Activated CD4-positive, alpha-beta T cell treated with anti-CD3 and anti-CD28 coated beads, Interleukin-10, Interleukin-2, amounts not matched to agents 100 ng/mL and 50 ng/mL, durations not matched to agents 16 hours and 8 hours (primary cell): Measurements from ENCODE around the gene SERPINA3.
"Not testable (repeated sequence)": the region's sequence is repeated elsewhere in the genome, so short reads cannot be mapped to it uniquely, and the experiment has no call there.

Source experiments
- DNase-seq: peaks from one replicate; pipeline ENCODE4 v3.0.0-alpha.2; 2020

Gene SERPINA3

GRCh38 chr14:94586635-94587034 lies 25.6 kb upstream of the SERPINA3 start:
- no peak for DNase-seq

DNA sequence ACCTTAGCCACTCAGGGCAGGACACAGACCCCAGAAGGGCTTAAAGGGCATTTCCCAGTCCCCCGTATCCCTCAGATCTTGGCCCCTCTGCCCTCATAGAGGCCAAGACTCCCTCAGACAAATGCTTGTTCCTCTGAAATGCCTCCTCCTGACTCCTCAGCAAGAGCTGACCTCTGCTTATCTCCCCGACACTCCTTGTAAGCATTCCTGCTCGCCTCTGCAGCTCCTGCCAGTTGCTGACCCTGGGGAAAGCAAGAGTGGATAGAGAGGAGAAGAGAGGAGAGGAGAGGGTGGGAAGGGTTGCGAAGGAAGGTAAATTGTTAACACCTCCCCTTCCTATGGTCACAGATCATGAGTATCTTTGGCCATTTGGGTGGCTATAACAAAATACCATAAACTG lies 23.9 kb upstream of the SERPINA3 start:
- DNase-seq, result no peak

DNA sequence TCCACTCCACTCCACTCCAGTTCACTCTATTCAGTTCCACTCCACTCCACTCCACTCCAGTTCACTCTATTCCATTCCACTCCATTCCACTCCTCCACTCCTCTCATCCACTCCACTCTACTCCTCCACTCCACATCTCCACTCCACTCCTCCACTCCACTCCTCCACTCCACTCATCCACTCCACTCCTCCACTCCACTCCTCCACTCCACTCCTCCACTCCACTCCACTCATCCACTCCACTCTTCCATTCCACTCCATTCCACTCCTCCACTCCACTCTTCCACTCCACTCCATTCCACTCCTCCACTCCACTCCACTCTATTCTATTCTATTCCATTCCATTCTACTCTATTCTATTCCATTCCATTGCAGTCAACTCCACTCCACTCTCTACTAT lies 21.1 kb upstream of the SERPINA3 start:
- DNase-seq, result no peak

- DNase-seq, result no peak
Measured at GRCh38 chr14:94591871-94592270, 20.3 kb upstream of the SERPINA3 start.

- DNase-seq, result no peak
Measured at GRCh38 chr14:94592457-94592856, 19.7 kb upstream of the SERPINA3 start.

DNA sequence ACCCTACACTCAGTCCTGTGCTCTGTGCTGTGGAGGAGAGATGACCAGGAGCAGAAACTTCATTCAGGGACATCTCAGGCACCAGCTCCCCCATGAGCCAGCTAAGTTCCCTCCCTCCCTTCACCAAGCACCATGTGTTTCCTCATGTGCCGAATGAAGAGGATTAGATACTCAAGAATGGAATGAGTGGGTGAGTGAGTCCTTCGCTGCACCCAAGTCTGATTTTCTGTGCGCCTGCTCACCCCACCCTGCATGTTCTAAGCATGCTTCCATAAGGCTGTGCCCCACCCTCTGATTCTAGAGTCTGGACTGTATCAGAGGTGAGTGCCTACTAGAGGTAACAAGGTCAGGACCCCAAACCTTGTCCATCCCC lies 18.8 kb upstream of the SERPINA3 start:
- DNase-seq, result no peak

DNA sequence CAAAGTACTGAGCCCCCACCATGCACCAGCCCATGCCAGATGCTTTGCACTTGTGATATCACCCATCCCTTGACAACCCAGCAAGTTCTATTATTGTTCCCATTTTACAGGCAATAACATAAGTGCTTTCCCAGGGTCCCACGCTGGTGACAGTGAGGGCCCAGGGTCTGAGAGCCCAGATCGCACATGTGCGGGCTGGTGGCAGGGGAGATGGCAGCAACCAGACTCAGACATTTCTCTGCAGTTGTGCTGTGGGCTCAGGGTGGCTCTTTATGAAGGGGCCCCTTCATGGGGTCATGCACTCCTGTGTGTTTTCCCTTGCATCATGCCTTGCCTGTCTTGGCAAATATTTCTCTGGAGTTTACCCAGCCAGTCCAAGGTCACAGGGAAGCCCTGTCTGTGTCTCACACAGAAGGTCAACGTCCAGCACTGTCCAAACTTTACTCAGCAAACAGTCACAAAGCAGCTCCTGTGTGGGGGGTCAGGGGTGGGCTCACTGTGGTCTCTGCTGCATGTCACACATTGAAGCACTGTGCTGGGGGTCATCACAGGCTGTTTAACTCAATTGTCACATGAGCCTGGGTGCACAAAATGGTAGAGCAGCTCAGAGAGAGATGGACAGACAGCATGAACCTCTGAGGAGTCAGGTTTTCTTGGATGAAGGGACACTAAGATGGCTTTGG lies 18.3 kb upstream of the SERPINA3 start:
- DNase-seq, result no peak

DNA sequence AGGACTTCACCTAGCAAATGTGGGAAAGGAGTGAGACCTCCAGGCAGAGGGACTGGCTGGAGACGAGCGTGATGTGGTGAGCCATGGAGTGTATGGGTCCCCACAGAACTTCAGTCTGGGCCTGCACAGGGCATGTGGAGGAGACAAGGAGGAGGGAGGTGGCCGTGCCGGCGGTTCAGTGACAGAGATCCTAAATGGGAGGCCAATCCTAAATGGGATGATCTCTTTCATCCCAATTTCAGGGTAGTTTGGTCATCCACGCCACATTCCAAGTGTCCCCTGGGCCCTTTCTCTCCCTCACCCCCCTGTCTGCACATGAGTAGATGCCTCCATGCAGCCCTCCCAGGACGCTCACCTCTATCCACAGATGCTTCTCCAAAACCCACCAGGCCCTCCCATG lies 17.8 kb upstream of the SERPINA3 start:
- no peak for DNase-seq

DNA sequence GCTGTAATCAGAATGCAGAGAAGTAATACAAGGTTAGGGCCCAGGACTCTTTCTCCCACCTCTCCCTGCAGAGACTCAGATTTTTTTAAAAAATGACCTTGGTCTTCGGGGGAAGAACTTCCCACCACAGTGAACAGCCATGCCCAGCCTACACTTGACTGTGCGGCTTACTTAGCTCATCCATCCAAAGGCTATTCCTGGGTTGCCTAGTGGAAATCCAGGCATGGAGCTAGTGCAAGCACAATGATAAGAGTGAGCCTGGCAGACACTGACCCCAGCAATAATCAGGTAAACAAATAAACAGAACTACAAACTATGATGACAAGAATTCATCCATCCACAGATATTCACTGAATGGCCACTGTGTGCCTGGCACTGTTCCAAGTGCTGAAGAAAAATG lies 16.3 kb upstream of the SERPINA3 start:
- DNase-seq, result no peak

DNA sequence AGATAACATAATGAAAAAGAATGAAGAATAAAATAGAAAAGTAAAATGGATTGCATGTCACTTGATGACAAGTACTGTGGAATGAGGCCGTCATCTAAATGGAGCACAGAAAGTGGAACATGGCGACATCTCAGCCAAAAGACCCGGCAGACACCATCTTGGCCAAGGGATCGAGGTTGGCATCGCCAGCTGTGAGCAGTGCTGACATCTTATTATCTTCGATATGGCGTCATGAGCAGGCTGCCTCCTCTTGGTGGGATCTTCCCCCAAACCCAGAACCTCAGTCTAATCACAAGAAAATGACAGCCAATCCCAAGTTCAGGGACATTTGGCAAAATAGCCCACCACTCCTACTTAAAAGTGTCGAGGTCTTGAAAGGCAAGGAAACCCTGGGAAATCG lies 15.8 kb upstream of the SERPINA3 start:
- no peak for DNase-seq

GRCh38 chr14:94597788-94598187 lies 14.4 kb upstream of the SERPINA3 start:
- no peak for DNase-seq

- DNase-seq, result no peak
Measured at GRCh38 chr14:94598506-94598815, 13.7 kb upstream of the SERPINA3 start.

DNA sequence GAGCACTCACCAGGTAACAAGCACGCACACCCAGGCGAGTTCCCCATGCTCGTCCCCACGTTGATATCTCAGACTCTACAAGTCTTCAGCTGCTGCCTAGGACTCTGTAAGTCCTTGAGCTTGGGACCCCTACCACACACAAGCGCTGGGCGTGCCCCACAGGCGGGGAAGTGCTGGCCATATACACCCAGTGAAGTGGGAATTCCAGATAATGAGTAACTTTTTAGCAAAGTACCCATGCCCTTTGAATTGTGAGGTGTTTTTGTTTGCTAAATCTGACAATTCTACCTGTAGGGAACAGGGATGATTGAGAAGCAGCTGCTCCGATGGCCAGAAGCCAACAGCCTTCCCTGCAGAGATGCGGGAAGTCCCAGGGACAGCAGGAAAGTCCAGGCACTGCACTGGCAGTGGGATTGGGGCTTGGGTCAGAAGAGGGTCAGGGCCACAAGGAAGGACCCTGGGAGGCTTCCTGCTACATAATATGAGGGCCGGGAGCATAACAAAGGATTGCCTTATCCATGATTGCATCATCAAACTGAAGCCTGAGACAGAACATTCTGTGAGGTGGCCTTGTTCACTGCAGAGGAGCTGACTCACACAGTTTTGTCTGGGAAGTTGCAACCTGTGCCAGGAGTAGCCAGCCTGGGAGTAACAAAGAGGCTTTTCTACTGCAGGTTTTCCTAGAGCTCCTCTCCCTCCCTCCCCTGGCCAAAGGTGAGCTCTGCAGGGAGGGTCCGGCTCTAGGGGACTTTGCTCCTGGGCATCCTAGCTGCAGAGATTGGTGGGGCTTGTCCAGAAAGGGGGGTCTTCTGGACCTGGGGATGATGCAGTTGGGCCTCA lies 13.2 kb upstream of the SERPINA3 start:
- no peak for DNase-seq

GRCh38 chr14:94599656-94600004 lies 12.6 kb upstream of the SERPINA3 start:
- DNase-seq, result no peak

DNA sequence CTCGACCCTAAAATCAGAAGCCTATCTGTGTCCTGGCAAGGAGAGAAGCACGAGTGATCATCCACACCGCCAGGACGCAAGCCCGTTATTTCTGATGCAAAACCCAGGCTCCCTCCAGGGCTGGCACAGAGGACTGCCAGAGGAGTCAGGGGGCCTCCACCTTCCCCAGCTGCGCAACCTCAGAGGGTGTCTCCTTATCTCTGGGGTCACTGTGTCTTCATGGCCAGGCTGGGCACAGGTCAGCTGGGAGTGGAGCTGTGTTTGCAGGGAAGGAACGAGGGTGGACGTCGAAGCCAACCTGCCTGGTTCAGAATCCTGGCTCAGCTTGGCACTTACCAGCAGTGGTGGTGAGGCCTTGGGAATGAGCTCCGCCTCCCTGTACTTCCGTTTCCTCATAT lies 12.0 kb upstream of the SERPINA3 start:
- DNase-seq, result no peak

- DNase-seq, result no peak
Measured at GRCh38 chr14:94601884-94602391, 10.3 kb upstream of the SERPINA3 start.

GRCh38 chr14:94602722-94603121 lies 9.5 kb upstream of the SERPINA3 start:
- DNase-seq, result no peak

DNA sequence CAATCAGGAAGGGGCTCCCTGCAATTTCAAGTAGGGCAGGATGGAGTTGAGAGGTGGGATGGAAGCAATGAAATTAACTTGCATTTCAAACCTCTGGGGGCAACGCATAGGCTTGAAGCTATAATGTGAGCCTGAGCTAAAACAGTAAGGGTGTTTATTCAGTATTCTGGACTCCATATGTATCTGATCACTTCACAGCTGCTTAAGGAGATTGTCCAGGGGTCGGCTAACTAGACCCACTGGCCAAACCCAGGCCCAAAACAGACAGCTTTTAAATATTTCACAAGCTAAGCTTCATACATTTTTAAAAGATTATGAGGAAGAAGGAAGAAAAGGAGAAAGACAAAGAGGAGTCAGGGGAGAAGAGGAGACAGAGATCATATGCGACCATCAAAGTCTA lies 6.8 kb upstream of the SERPINA3 start:
- DNase-seq, result no peak

DNA sequence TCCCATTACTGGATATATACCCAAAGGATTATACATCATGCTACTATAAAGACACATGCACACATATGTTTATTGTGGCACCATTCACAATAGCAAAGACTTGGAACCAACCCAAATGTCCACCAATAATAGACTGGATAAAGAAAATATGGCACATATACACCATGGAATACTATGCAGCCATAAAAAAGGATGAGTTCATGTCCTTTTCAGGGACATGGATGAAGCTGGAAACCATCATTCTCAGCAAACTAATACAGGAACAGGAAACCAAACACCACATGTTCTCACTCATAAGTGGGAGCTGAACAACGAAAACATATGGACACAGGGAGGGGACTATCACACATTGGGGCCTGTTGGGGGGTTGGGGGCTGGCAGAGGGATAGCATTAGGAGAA lies 3.2 kb upstream of the SERPINA3 start:
- DNase-seq, result not testable (repeated sequence)

GRCh38 chr14:94611179-94611578 lies 1.0 kb upstream of the SERPINA3 start:
- DNase-seq, result no peak

DNA sequence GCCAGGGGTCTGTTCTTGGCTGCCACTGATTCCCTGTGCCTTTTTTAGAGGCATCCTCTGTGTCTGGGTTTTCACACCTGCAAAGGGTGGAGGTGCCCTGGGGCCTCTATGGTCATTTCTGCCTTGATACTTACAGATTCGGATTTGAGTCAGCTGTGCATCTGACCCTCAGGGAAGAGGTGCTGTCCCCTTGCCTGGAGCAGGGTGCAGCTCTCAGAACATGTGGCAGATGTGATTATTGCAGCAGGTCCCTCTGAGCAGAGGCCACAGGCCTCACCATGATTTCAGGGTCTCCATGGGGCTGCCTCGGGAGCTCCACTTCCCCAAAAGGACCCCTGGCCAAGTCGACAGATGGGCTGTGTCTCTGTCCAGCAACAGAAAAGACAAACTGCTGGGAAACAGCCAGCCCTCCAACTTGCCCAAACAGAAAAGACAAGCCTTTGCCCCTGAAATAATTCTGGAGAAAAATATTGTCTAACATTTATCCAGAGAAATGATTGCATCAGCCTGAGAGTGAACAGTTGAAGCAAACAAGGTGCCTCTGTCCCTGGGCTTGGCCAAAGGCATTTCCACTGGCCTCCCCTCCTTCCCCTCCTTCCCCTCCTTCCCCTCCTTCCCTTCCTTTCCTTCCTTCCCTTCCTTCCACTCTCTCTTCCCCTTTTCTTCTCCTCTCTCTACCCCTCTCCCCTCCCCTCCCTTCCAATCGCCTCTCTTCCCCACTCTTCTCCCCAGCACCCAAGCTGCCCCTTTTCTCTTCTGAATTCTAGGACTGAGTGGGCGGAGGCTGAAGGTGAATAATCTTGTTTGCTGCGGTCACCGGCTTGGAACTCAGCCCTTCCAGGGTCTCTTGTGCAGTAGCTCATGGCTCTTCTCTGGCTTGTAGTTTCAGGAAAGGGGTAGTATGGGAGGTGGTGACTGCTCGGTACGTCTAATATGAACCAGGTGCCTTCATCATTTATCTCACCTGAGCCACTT lies 676 bp downstream of the SERPINA3 start:
- no peak for DNase-seq

GRCh38 chr14:94613720-94614644 lies 1.8 kb downstream of the SERPINA3 start:
- DNase-seq, result no peak
